ENCODE data around the gene SYT7. TPM values are rescaled to one million over a fixed set of nuclear protein-coding genes. Genes with fewer than 3 reads are reported as not detected.

The SYT7 gene
- total and polyA plus RNA-seq, 3 donors from 2014 or later, result 5.9 to 9.0 (median 8.7) TPM

GRCh38 chr11:61491736-61492395 is 89.0 kb downstream of the SYT7 start:
- no peaks in the 10 kb centered on the region for H3K27me3 ChIP-seq
- intact Hi-C loops (cut with DNase I; ENCODE audit: low total_unique reads), result no loop called here
- no peaks in the 10 kb centered on the region for H3K9me3 ChIP-seq
- no peaks in the 10 kb centered on the region for H3K36me3 ChIP-seq (ENCODE audit: low read depth, missing control alignments)
- TF ChIP-seq CTCF (IDR thresholded peaks at IDR 0.05) (no peak), POLR2A (IDR thresholded peaks at IDR 0.05) (no peak)
- no peak for DNase-seq
- H3K4me1 ChIP-seq, result peaks cover 32% of the 10 kb centered on the region
- no peak overlapping the region for H3K4me3 ChIP-seq
- WGBS, 2 donors, result 82 to 83% methylated on average over 9 to 11 of the region's 12 CpGs
- H3K27ac ChIP-seq, result no peak overlapping the region

DNA sequence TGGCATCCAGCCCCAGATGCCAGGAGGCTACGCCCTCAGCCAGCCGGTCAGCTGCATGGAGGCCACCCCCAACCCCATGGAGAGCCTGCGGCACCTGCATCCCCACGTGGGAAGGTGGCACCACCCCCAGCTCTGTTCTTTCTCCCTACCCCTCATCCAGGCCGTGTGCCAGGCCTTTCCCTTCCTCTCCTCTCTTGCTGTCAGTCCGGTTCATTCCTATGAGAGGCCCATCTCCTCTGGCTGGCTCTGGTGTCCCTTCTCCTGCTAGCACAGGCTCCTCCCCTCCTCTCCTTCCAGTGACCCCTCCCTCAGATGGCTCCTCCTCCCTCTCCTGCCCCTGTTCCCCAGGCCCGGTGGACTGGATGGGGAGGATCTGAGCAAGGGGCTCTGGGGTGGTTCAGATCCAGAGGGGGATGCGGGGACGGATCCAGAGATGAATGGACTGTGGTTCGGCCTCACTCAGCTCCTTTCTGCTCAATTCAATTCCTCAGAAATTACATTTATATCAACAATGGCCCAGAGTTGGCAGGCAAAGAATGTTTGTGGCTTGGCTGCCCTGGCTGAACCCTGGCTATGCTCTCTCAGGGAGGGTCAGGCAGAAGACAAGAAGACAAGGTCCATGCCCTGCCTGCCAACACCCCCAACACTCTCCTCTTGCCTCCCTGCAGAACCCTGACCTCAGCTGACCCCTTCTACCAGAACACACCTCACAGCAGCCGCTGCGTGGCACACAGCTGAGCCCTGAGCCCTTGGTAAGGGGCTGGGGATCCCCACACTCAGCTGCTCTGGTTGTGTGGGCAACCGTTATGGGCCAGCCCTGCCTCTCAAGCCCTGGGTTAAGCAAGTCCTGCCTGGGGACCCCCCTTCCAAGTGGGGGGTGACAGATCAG is 90.8 kb downstream of the SYT7 start:
- TF ChIP-seq POLR2A (IDR thresholded peaks at IDR 0.05) (no peak), CTCF (IDR thresholded peaks at IDR 0.05) (no peak)
- Histone ChIP-seq H3K27me3 (no peaks in the 10 kb centered on the region), H3K27ac (peak overlapping the region in 1 of 2 donors; percentile 44), H3K4me1 (peaks cover 30% of the 10 kb centered on the region), H3K36me3 (ENCODE audit: low read depth, missing control alignments) (no peaks in the 10 kb centered on the region), H3K9me3 (no peaks in the 10 kb centered on the region), H3K4me3 (no peak overlapping the region)
- WGBS, 2 donors, result 60 to 61% methylated on average over 10 to 13 of the region's 13 CpGs
- DNase-seq, result peak; percentile 41
- intact Hi-C loops (cut with DNase I; ENCODE audit: low total_unique reads), result loop anchor here (10.0 kb wide), 1 partner anchor 145 kb away; no protein-coding TSS in a partner anchor

GRCh38 chr11:61488651-61489291 is 92.1 kb downstream of the SYT7 start:
- TF ChIP-seq POLR2A (IDR thresholded peaks at IDR 0.05) (no peak), CTCF (IDR thresholded peaks at IDR 0.05) (no peak)

DNA sequence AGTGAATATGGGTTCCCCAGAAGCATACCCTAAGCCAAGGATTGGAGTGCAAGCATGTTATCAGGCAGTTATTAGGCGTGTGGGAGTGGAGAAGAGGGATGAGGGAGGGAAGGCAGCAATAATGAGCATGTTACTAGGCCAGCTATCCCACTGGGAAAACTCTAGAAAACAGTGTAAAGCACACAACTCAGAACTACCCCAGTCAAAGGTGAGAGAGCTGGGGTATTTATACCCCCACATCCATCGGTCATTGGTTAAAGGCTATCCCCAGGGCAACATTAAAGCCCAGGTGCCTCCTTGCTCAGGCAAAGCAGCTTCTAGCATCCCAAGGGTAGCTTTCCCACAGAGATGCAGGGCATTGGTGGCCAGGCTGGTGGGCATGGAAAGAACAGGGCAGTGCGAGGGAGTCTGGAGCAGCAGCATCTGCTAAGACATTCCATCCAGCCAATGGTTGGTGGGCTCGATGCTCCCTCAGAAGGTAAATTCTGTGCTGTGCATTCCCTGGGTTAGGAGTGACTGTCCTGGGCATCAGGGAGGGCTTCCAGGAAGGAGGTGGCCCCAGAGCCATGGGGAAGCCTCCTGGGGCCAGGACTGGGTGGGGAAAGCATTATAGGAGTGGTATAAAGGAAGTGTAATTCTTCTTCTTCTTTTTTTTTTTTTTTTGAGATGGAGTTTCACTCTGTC is 93.4 kb downstream of the SYT7 start:
- intact Hi-C loops (cut with DNase I; ENCODE audit: low total_unique reads), result loop anchor here (10.0 kb wide), 1 partner anchor 147 kb away; no protein-coding TSS in a partner anchor
- no peak overlapping the region for H3K4me3 ChIP-seq

More at GRCh38 chr11:61488651-61489291, 92.1 kb downstream of the SYT7 start:
- WGBS, 2 donors, result 10 to 11% methylated on average over 18 to 19 of the region's 19 CpGs
- H3K4me3 ChIP-seq, result peak overlapping the region in 1 of 2 donors; percentile 8
- H3K27me3 ChIP-seq, result no peaks in the 10 kb centered on the region
- H3K4me1 ChIP-seq, result peaks cover 28% of the 10 kb centered on the region
- peak; percentile 69 for DNase-seq
- no peaks in the 10 kb centered on the region for H3K36me3 ChIP-seq (ENCODE audit: low read depth, missing control alignments)
- H3K9me3 ChIP-seq, result no peaks in the 10 kb centered on the region
- intact Hi-C loops (cut with DNase I; ENCODE audit: low total_unique reads), result loop anchor here (10.0 kb wide), 1 partner anchor 146 kb away; no protein-coding TSS in a partner anchor
- peak overlapping the region in 1 of 2 donors; percentile 44 for H3K27ac ChIP-seq

More for the DNA sequence above, 93.4 kb downstream of the SYT7 start:
- H3K27ac ChIP-seq, result no peak overlapping the region
- peaks cover 28% of the 10 kb centered on the region for H3K4me1 ChIP-seq
- DNase-seq, result no peak
- H3K27me3 ChIP-seq, result no peaks in the 10 kb centered on the region
- no peaks in the 10 kb centered on the region for H3K9me3 ChIP-seq
- WGBS, 2 donors, result 84 to 86% methylated on average over 4 of the region's 4 CpGs
- TF ChIP-seq CTCF (IDR thresholded peaks at IDR 0.05) (no peak), POLR2A (IDR thresholded peaks at IDR 0.05) (no peak)
- H3K36me3 ChIP-seq (ENCODE audit: low read depth, missing control alignments), result no peaks in the 10 kb centered on the region

All from testis (tissue), 3 donors.